Adipocyte (in vitro differentiated cells): ENCODE results near the gene GMFB.
"Not testable (repeated sequence)": the region's sequence is repeated elsewhere in the genome, so short reads cannot be mapped to it uniquely, and the experiment has no call there.

Experiments used
- DNase-seq: peaks from one replicate; pipeline ENCODE4 v3.0.0-alpha.2; 2015; ENCODE audit warnings: low read depth
- H3K27me3 ChIP-seq: replicated peaks from 2 replicates; pipeline ENCODE4 v1.7.0; 2013; ENCODE audit warnings: mild to moderate bottlenecking, low read length, moderate library complexity; ENCODE audit not compliant: control insufficient read depth, insufficient read depth
- H3K36me3 ChIP-seq: 2 replicates; pipeline ENCODE4 v1.7.0; 2013; ENCODE audit warnings: low read length, mild to moderate bottlenecking, moderate library complexity; ENCODE audit not compliant: control insufficient read depth, insufficient read depth, severe bottlenecking
- H3K4me1 ChIP-seq: 2 replicates; pipeline ENCODE4 v1.7.0; 2013; ENCODE audit warnings: mild to moderate bottlenecking, low read length, moderate library complexity; ENCODE audit not compliant: control insufficient read depth, insufficient read depth
- H3K4me3 ChIP-seq: 2 replicates; pipeline ENCODE4 v1.7.0; 2013; ENCODE audit warnings: mild to moderate bottlenecking, low read length, moderate library complexity
- H3K9ac ChIP-seq: 2 replicates; pipeline ENCODE4 v1.7.0; 2013; ENCODE audit warnings: mild to moderate bottlenecking, low read length, moderate library complexity
- H3K9me3 ChIP-seq: 2 replicates; pipeline ENCODE4 v1.7.0; 2013; ENCODE audit warnings: mild to moderate bottlenecking, low read length, moderate library complexity; ENCODE audit not compliant: control insufficient read depth

Gene GMFB

DNA sequence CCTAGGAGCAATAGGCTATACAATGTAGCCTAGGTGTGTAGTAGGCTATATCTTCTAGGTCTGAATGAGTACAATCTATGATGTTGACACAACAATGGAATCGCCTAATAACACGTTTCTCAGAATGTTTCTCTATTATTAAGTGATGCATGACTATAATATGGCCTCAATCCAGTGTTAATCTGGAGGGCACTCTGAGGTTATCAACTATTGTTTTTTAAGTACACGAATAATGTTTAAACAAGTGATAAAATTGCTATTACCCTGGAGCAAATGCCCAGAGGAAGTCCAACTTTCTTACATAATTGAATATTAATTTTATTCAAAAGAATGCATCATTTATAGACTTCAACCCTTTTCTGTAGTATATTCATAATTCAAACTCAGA is 31.2 kb downstream of the GMFB start:
- no peak for DNase-seq
- Histone ChIP-seq H3K27me3 (no peaks in the 10 kb centered on the region), H3K4me3 (no peak overlapping the region), H3K4me1 (peaks cover 12% of the 10 kb centered on the region), H3K9ac (no peak overlapping the region), H3K36me3 (no peaks in the 10 kb centered on the region), H3K9me3 (no peaks in the 10 kb centered on the region)

DNA sequence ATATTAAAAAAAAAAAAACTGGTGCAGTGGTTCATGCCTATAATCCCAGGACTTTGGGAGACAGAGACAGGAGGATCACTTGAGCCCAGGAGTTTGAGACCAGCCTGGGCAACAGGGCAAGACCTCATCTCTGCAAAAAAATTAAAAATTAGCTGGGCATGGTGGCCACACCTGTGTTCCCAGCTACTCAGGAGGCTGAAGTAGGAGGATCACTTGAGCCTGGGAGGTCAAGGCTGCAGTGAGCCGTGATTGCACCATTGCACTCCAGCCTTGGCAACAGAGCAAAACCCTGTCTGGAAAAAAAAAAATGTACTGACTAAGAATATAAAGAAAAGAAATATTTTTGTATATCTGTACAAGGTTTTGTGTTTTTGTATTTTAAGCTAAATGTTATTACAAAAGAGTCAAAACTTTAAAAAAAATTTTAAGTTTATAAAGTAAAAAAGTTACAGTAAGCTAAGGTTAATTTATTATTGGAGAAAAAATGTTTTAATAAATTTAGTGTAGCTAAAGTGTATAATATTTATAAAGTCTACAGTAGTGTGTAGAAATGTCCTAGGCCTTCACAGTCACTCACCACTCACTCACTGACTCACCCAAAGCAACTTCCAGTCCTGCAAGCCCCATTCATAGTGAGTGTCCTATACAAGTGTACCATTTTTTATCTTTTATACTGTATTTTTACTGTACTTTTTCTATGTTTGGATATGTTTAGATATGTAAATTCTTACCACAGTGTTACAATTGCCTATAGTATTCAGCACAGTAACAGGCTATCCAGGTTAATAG is 31.8 kb downstream of the GMFB start:
- H3K4me3 ChIP-seq, H3K9me3 ChIP-seq, H3K27me3 ChIP-seq, H3K36me3 ChIP-seq, DNase-seq, H3K9ac ChIP-seq: not testable (repeated sequence)
- H3K4me1 ChIP-seq, result peaks cover 12% of the 10 kb centered on the region

DNA sequence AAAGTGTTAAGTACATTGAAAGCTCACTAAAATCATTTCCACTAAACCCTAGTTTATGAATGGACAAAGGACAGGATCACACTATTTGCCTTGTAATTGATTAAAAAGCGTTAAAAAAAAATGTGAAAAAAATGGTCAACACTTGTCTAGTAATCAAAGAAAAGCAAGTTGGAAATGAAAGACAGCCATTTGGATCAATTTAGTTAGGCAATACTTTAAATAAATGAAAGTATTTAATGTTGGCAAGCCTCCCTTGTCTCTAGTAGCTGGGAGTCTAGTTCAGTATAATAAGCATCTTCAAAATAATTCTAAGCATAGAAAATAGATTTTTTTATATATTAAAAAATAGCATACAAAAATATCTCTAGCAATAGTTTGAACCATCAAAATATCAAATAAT is 33.4 kb downstream of the GMFB start:
- Histone ChIP-seq H3K27me3 (no peaks in the 10 kb centered on the region), H3K36me3 (no peaks in the 10 kb centered on the region), H3K9ac (no peak overlapping the region), H3K9me3 (no peaks in the 10 kb centered on the region), H3K4me1 (peaks cover 19% of the 10 kb centered on the region), H3K4me3 (no peak overlapping the region)
- no peak for DNase-seq

DNA sequence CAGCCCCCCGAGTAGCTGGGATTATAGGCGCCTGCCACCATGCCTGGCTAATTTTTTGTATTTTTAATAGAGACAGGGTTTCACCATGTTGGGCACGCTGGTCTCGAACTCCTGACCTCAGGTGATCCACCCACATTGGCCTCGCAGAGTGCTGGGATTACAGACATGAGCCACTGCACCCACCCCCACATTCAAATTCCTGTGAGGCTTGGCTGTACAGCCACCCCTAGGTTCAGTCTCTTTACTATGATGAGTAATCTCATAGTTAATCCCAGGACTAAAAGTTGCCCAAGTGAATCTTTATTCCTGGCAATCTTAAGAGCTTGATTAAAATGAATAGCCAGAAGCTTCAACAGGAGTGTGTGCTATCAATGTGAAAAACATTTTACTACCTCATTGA is 34.8 kb downstream of the GMFB start:
- not testable (repeated sequence) for H3K4me3 ChIP-seq, H3K9me3 ChIP-seq, H3K36me3 ChIP-seq, H3K9ac ChIP-seq, H3K27me3 ChIP-seq
- H3K4me1 ChIP-seq, result peaks cover 22% of the 10 kb centered on the region
- DNase-seq, result peak; percentile 52

DNA sequence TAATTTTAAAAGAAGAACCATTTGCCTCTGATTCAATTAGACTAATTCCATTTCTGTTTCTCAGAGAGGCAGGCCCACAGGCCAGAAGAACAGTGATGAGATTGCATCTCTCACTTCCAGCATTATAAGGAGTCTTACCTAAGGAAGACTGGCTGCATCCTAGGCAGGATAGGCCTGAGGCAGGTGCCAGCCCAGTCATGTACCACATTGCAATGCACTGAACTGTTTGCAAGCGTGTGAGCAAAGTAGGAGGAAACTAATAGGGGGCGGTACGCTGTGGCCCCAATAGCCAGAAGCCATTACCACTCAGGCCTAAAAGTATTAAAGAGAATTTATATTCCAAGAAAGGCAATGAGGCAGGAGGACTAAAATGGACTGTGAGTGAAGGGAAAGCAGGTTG is 35.5 kb downstream of the GMFB start:
- H3K4me3 ChIP-seq, result no peak overlapping the region
- no peak overlapping the region for H3K9ac ChIP-seq
- H3K36me3 ChIP-seq, result no peaks in the 10 kb centered on the region
- H3K4me1 ChIP-seq, result peaks cover 22% of the 10 kb centered on the region
- H3K27me3 ChIP-seq, result no peaks in the 10 kb centered on the region
- no peaks in the 10 kb centered on the region for H3K9me3 ChIP-seq
- no peak for DNase-seq

DNA sequence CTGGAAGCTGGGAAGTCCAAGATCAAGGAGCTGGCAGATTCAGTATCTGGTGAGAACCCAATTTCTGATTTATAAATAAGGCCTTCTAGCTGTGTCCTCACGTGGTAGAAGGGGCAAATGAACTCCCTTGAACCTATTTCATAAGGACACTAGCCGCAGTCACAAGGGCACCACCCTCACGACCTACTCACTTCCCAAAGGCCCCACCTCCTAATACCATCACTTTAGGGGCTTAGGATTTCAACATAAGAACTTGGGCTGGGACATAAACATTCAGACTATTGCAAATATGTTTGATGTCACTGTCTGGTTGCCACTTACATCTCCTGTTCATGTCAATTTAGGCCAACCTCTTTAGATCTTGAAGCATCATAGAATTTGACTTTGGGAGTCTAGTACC is 36.8 kb downstream of the GMFB start:
- H3K36me3 ChIP-seq, result no peaks in the 10 kb centered on the region
- no peak for DNase-seq

DNA sequence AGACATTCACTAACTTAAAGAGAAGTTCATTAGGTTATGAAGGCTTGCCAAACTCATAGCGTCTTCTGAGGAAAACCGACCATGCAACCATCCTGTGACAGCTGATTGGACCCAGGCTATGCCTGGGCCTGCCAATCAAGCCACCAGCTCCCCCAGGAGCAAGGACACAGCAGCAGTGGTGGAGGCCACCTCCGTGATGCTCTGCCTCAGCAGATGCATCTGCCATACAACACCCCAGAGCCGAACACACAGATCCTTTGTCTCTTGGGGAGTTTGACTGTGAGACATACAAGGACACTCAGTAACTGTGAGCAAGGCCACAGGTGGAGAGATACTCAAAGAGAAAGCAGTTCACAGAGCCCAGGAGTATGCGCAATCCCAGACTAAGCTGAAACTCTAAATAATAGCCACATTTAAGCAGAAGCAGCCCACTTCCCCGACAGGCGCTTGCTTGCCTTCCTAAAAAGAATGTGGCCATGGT is 37.6 kb downstream of the GMFB start:
- H3K4me3 ChIP-seq, result no peak overlapping the region
- no peaks in the 10 kb centered on the region for H3K27me3 ChIP-seq
- H3K4me1 ChIP-seq, result peaks cover 32% of the 10 kb centered on the region
- no peak overlapping the region for H3K9ac ChIP-seq
- no peak for DNase-seq
- H3K36me3 ChIP-seq, result no peaks in the 10 kb centered on the region
- H3K9me3 ChIP-seq, result no peaks in the 10 kb centered on the region

More for the DNA sequence above, 36.8 kb downstream of the GMFB start:
- Histone ChIP-seq H3K4me3 (no peak overlapping the region), H3K4me1 (peaks cover 24% of the 10 kb centered on the region), H3K27me3 (no peaks in the 10 kb centered on the region), H3K9ac (no peak overlapping the region), H3K9me3 (no peaks in the 10 kb centered on the region)

DNA sequence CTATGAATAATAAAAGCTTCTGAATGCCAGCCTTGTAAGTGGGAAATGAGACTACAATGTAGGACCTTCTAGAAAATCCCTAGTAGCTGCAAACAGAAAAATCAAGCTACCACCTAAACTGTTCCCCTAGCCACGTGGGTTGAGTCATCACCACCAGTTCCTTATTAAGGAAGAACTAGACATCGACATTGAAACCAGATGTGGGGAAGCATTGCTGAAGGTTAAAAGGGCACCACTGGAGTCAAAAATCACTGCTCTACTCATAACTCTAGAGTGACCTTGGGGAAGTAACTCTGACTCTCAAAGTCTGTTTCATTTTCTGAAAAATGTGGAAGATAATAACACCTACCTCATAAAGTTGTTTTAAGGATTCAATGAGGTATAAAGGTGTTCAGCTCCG is 38.2 kb downstream of the GMFB start:
- H3K4me1 ChIP-seq, result peaks cover 34% of the 10 kb centered on the region
- H3K9me3 ChIP-seq, result no peaks in the 10 kb centered on the region
- DNase-seq, result peak; percentile 75
- no peaks in the 10 kb centered on the region for H3K27me3 ChIP-seq
- H3K9ac ChIP-seq, result no peak overlapping the region
- no peaks in the 10 kb centered on the region for H3K36me3 ChIP-seq
- no peak overlapping the region for H3K4me3 ChIP-seq

DNA sequence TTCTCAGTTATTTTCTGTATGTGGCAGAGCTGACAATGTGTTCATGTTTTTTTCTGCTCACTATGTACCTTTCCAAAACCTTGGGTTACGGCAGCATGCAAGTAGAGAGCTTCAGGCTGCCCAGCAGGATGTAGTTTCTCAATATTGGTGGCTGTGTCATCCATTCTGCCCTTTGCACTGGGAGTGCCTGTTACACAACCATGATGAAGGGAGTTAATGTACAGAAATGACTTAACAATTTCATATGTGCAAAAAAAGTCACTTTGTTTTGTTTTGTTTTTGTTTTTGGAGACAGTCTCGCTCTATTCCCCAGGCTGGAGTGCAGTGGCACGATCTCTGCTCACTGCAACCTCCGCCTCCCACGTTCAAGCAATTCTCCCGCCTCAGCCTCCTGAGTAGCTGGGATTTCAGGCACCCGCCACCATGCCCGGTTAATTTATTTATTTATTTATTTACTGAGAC is 41.5 kb downstream of the GMFB start:
- Histone ChIP-seq H3K9me3 (no peaks in the 10 kb centered on the region), H3K4me1 (peaks cover 36% of the 10 kb centered on the region), H3K9ac (no peak overlapping the region), H3K27me3 (no peaks in the 10 kb centered on the region), H3K36me3 (no peaks in the 10 kb centered on the region), H3K4me3 (no peak overlapping the region)
- DNase-seq, result peak; percentile 77

DNA sequence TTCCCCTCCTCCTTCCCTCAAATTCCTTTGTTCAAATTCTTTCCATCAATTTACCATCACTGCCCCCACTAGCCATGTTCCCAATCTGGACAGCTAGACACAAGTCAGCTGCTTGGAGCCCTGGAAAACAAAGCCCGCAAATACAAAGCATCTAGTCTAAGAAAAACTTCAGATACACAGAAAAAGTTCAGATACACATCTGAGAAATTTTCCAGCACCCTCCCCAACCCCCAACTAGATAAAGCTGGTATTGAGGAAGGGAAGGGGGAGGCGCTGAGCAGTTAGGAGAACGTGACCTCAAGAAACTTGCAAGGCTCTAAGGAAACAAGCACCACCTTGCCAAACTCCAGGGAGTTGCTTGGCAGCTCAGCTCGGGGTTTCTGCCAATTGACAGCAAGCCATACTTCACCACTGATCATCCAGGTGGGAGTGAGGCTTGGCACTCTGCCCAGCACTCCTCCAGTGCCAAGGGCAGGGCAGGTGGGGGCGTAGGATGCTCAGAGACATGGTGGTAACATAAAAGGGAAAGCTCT is 42.6 kb downstream of the GMFB start:
- Histone ChIP-seq H3K4me1 (peaks cover 41% of the 10 kb centered on the region), H3K27me3 (no peaks in the 10 kb centered on the region), H3K9ac (no peak overlapping the region), H3K9me3 (no peaks in the 10 kb centered on the region), H3K36me3 (no peaks in the 10 kb centered on the region), H3K4me3 (no peak overlapping the region)
- DNase-seq, result peak; percentile 32

DNA sequence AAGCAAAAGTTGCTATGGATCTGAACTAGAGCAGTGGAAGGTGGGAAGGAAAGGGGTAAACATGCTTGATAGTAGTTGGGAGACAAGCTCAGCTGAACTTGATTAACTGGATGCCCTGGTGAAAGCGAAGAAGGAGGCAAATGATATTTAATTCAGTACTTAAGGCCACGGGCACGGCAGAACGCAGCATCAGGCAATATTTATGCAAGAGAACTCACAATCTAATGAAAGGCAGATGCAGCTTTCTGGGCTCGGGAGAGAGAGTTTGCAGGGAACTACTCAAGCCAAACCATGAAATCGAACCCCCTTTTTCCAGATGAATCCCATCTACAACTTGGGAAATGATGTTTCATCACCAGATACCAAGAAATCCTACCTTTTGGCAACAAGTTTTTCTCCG is 44.1 kb downstream of the GMFB start:
- H3K9ac ChIP-seq, result no peak overlapping the region
- H3K27me3 ChIP-seq, result no peaks in the 10 kb centered on the region
- peak overlapping the region; percentile 13 for H3K4me3 ChIP-seq
- H3K9me3 ChIP-seq, result no peaks in the 10 kb centered on the region
- DNase-seq, result peak; percentile 88
- H3K36me3 ChIP-seq, result no peaks in the 10 kb centered on the region
- peaks cover 36% of the 10 kb centered on the region for H3K4me1 ChIP-seq
